Measurements from ENCODE around the gene PRKN. TPM values are rescaled to one million over a fixed set of nuclear protein-coding genes. Genes with fewer than 3 reads are reported as not detected.
"Not testable (repeated sequence)": the region's sequence is repeated elsewhere in the genome, so short reads cannot be mapped to it uniquely, and the experiment has no call there.

Gene PRKN
- total RNA-seq, 1 donor from 2014 or later: 5.1 TPM

- H3K4me3 Mint-ChIP-seq (ENCODE audit: unreplicated experiment): no peak overlapping the region
- DNase-seq (ENCODE audit: low spot score): no peak
- H3K36me3 Mint-ChIP-seq (ENCODE audit: low read depth, unreplicated experiment): no peaks in the 10 kb centered on the region
- no peak overlapping the region for H3K27ac Mint-ChIP-seq (ENCODE audit: unreplicated experiment)
- H3K27me3 Mint-ChIP-seq (ENCODE audit: unreplicated experiment): no peaks in the 10 kb centered on the region
- no peaks in the 10 kb centered on the region for H3K4me1 Mint-ChIP-seq (ENCODE audit: unreplicated experiment)
- H3K9me3 Mint-ChIP-seq (ENCODE audit: unreplicated experiment): no peaks in the 10 kb centered on the region
- TF ChIP-seq CTCF (IDR thresholded peaks at IDR 0.05; ENCODE audit: unreplicated experiment): no peak
Measured at GRCh38 chr6:162679681-162680080, 47.9 kb downstream of the PRKN start.

GRCh38 chr6:162678896-162679295, 48.7 kb downstream of the PRKN start:
- H3K27me3 Mint-ChIP-seq (ENCODE audit: unreplicated experiment); H3K36me3 Mint-ChIP-seq (ENCODE audit: low read depth, unreplicated experiment); H3K4me1 Mint-ChIP-seq (ENCODE audit: unreplicated experiment); H3K4me3 Mint-ChIP-seq (ENCODE audit: unreplicated experiment); DNase-seq (ENCODE audit: low spot score); H3K27ac Mint-ChIP-seq (ENCODE audit: unreplicated experiment); H3K9me3 Mint-ChIP-seq (ENCODE audit: unreplicated experiment): not testable (repeated sequence)

- TF ChIP-seq CTCF (IDR thresholded peaks at IDR 0.05; ENCODE audit: unreplicated experiment): no peak
- no peak for DNase-seq (ENCODE audit: low spot score)
- Mint-ChIP-seq H3K27me3 (ENCODE audit: unreplicated experiment) (no peaks in the 10 kb centered on the region), H3K27ac (ENCODE audit: unreplicated experiment) (no peak overlapping the region), H3K9me3 (ENCODE audit: unreplicated experiment) (no peaks in the 10 kb centered on the region), H3K4me1 (ENCODE audit: unreplicated experiment) (no peaks in the 10 kb centered on the region), H3K4me3 (ENCODE audit: unreplicated experiment) (no peak overlapping the region), H3K36me3 (ENCODE audit: low read depth, unreplicated experiment) (no peaks in the 10 kb centered on the region)
Measured at GRCh38 chr6:162675503-162675902, 52.1 kb downstream of the PRKN start.

- Mint-ChIP-seq H3K36me3 (ENCODE audit: low read depth, unreplicated experiment) (no peaks in the 10 kb centered on the region), H3K4me3 (ENCODE audit: unreplicated experiment) (no peak overlapping the region), H3K27ac (ENCODE audit: unreplicated experiment) (no peak overlapping the region), H3K27me3 (ENCODE audit: unreplicated experiment) (no peaks in the 10 kb centered on the region), H3K9me3 (ENCODE audit: unreplicated experiment) (no peaks in the 10 kb centered on the region), H3K4me1 (ENCODE audit: unreplicated experiment) (no peaks in the 10 kb centered on the region)
- TF ChIP-seq CTCF (IDR thresholded peaks at IDR 0.05; ENCODE audit: unreplicated experiment): no peak
- DNase-seq (ENCODE audit: low spot score): no peak
Measured at GRCh38 chr6:162674452-162674851, 53.1 kb downstream of the PRKN start.

GRCh38 chr6:162671580-162672165, 55.9 kb downstream of the PRKN start:
- no peak for TF ChIP-seq CTCF (IDR thresholded peaks at IDR 0.05; ENCODE audit: unreplicated experiment)
- no peak overlapping the region for H3K27ac Mint-ChIP-seq (ENCODE audit: unreplicated experiment)
- no peak for DNase-seq (ENCODE audit: low spot score)
- H3K4me3 Mint-ChIP-seq (ENCODE audit: unreplicated experiment): no peak overlapping the region
- no peaks in the 10 kb centered on the region for H3K4me1 Mint-ChIP-seq (ENCODE audit: unreplicated experiment)
- no peaks in the 10 kb centered on the region for H3K36me3 Mint-ChIP-seq (ENCODE audit: low read depth, unreplicated experiment)
- H3K9me3 Mint-ChIP-seq (ENCODE audit: unreplicated experiment): no peaks in the 10 kb centered on the region
- no peaks in the 10 kb centered on the region for H3K27me3 Mint-ChIP-seq (ENCODE audit: unreplicated experiment)
